ENCODE results near the gene OXA1L.
"Not testable (repeated sequence)": the region's sequence is repeated elsewhere in the genome, so short reads cannot be mapped to it uniquely, and the experiment has no call there.

Gene OXA1L

DNA sequence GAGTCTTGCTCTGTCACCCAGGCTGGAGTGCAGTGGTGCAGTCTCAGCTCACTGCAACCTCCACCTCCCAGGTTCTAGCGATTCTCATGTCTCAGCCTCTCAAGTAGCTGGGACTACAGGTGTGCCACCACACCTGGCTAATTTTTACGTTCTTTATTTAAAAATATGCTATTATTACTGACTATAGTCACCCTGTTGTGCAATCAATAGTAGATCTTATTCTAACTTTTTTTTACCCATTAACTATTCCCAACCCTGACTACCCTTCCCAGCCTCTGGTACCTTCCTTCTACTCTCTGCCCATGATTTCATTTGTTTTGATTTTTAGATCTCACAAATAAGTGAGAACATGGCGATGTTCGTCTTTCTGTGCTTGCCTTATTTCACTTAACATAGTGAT is 2.5 kb downstream of the OXA1L start:
- no peak for DNase-seq (ENCODE audit: low read depth in 1 of 2, low spot score in 1 of 2)

DNA sequence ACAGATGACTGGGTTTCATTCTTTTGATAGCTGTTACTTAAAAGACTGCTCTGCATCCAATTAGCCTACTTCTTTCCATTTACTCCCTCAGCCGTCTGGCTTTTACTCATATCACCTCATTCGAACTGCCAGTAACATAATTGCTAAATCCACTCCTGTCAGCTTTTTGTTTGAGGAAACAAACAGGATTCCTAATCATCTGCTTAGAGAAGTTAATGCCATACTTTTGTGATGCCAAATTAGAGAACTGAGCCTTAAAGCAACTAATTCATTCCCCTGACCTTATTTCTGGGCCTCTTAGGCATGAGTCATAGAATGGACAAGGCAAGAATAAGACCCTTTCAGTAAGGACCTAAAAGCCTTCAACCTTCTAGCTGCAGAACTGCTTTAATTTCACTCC is 2.9 kb downstream of the OXA1L start:
- no peak for DNase-seq (ENCODE audit: low read depth in 1 of 2, low spot score in 1 of 2)

DNA sequence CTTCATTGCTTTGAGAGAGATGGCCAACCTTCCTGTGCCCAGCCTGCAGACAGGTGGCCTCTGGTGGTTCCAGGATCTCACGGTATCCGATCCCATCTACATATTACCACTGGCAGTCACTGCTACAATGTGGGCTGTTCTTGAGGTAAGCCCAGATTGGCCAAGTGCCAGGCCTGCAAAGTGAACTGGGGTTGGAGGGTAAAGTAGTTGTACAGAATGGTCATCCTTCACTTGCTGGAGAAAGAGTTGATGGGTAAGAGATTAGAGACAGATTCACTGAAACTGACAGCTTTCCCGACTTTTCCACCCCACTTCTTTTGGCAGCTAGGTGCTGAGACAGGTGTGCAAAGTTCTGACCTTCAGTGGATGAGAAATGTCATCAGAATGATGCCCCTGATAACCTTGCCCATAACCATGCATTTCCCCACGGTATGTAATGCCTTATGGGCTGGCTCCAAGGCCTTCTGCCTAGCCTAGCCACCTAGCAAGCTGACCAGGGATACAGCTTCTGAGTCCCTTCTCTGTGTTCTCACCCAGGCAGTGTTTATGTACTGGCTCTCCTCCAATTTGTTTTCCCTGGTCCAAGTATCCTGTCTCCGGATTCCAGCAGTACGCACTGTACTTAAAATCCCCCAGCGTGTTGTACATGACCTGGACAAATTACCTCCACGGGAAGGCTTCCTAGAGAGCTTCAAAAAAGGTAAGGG is 4.1 kb downstream of the OXA1L start:
- no peak for DNase-seq (ENCODE audit: low read depth in 1 of 2, low spot score in 1 of 2)

DNA sequence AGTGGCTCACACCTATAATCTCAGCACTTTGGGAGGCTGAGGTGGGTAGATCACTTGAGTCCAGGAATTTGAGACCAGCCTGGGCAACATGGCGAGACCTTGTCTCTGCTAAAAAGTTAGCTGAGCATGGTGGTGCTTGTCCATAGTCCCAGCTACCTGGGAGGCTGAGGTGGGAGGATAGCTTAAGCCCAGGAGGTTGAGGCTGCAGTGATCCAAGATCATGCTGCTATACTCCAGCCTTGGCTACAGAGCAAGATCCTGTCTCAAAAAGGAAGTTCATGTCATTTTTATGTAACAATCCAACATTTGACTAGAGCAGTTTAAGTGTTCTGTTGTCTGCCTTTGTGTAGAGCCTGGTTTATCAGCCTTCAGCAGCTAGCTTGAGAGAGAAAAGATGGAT is 6.2 kb downstream of the OXA1L start:
- no peak for DNase-seq (ENCODE audit: low read depth in 1 of 2, low spot score in 1 of 2)

DNA sequence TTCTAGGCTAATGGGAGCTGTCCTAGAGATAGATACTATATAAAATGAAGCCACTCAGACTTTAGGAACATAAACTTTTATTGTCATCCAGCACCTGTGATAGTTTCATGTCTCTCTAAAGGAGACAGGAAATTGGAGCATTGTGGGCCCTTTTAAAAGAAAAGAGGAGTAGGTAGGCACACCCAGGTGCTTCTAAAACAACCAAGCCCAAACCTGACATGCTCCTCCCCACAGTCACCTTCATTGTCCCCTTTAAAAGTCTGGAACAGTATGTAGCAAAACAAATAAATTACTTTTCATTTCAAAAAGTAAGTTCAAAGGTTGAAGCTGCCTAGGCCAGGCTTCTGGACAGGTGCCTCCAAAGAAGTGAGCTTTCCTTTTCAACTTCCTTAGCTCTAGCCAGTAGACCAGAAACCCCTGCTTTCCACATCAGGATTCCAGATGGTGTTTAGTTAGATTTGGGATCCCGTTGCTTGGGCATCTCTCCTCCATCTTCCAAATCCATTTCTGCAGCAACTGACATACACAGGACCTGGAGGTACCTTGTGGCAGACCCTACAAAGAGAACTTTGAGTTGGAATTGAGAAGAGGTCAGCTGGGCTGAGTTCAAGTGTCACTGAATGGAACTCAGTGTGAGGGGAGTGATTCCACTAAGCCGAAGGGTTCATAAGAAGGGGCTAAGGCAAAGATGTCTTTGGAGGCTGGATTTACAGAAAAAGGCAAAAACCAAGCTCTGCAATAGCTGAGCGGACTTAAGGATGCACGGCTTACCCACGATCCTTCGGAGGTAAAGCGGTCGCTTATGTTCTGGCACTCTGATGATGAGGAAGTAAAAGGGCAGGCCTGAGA is 6.9 kb downstream of the OXA1L start:
- DNase-seq (ENCODE audit: low read depth in 1 of 2, low spot score in 1 of 2), result no peak

DNA sequence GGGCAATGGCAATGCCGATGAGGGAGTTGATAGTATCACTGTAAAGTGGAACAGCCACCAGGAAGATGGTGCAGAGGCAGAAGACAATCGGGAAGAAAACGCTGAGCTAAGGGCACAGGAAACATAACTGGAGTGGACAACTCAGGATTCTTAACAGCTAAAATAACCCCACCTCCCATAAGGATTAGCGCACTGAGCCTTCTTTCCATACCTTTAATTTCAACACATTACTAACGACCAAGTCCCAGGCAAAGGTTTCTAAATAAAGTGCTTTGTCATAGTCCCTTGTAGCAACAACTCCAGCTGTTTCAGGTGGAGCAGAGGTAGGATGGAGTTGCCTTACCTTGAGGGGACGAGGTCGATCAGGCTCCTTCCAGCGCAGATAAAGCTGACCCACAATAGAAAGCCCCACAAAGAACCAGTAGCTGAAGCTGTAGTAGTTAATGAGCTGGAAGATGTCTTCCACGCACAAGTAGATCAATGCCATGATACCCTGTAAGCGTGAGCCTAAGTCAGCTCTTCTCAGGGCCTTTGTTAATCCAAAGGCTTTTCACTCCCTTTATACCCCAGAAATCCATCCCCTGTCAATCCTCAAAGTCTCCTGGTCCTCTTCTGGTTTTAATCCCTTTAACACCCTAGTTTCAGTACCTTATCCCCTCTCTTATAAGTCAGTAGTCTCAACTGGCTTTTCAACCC is 7.7 kb downstream of the OXA1L start:
- no peak for DNase-seq (ENCODE audit: low read depth in 1 of 2, low spot score in 1 of 2)

DNA sequence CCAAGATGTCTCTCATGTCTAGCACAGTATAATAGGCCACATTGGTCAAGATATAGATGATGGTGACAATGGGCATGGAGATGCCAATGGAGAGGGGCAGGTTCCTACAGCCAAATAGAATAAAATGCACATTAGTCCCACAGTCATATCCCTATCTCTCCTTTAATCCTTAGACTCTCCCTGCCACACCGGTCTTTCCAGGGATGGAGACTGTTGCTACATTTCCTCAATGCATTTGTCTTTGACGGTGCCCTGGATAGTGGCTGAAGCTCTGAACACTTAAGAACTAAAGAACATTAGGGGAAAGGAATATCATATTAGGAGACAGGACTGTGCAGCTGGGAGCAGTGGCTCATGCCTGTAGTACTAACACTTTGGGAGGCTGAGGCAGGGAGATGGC is 9.7 kb downstream of the OXA1L start:
- DNase-seq (ENCODE audit: low read depth in 1 of 2, low spot score in 1 of 2), result no peak

DNA sequence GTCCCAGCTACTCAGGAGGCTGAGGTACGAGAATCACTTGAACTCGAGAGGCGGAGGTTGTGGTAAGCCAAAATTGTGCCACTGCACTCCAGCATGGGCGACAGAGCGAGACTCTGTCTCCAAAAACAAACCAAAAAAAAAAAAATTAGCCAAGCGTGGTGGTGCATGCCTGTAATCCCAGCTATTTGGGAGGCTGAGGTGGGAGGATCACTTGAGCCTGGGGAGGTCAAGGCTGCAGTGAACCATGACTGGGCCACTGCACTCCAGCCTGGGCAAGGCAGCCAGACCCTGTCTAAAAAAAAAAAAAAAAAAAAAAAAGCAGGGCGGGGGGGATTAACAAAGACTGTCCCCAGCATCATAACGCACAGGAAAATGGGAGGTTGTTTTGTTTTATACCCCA is 10.4 kb downstream of the OXA1L start:
- DNase-seq (ENCODE audit: low read depth in 1 of 2, low spot score in 1 of 2), result not testable (repeated sequence)

DNA sequence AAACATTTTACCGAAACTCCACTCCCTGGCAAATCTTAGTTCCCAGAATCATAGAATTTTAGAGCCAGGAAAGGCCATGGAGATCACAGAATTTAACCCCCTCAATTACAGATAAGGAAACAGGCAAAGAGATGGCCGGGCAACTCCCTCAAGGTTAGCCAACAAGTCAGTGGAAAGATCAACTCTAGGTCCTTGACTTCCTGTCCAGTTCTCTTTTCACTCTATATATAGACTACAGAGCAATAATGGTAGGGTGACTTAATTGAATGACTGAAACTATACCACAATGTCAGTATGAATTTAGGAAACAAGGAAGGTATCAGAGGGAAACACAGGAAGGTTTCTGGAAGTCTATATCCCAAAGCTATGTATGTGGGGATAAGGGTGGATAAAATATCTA is 11.6 kb downstream of the OXA1L start:
- DNase-seq (ENCODE audit: low read depth in 1 of 2, low spot score in 1 of 2), result no peak

DNA sequence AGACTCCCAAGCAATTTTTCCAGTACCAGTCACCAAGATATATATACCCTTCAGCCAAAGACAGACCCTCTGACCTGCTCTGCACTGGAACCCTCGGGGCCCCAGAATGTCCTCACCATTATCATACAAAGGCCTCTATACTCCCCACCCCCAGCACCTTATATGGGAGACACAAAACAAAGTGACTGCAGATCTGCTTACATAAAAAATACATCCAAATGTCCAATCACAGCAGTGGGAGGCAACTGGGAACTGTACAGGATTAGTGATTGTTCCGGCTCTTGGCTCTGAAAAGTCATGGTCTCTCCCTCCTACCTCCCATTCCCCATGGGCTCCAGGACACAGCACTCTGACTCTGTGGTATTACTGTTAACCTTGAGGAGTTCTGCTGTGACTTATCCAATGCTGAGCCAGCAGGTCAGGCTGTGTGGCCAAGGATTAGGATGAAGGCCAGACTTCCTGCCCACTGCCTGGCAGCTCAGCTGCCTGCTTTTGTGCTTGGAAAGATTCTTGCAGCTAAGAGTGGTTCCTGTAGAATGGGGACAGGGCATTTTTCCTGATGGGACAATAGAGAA is 13.7 kb downstream of the OXA1L start:
- DNase-seq (ENCODE audit: low read depth in 1 of 2, low spot score in 1 of 2), result no peak

DNA sequence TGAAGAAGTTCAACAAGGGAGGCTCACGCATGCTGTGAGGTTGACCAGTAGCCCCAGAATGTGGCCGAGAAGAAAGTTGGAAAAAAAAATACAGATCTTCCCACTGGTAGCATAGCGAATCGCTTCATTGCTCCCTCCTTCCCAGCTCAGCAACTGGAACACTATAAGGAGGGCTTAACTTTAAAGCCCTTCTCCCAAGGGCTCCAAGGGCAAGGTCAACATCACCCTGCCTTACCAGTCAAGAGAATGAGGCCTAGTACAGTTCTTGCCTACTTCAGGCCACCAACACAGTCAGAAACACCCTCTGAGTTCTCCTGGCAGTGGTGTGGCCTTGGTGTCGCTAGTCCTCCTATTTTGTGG is 14.4 kb downstream of the OXA1L start:
- no peak for DNase-seq (ENCODE audit: low read depth in 1 of 2, low spot score in 1 of 2)

DNA sequence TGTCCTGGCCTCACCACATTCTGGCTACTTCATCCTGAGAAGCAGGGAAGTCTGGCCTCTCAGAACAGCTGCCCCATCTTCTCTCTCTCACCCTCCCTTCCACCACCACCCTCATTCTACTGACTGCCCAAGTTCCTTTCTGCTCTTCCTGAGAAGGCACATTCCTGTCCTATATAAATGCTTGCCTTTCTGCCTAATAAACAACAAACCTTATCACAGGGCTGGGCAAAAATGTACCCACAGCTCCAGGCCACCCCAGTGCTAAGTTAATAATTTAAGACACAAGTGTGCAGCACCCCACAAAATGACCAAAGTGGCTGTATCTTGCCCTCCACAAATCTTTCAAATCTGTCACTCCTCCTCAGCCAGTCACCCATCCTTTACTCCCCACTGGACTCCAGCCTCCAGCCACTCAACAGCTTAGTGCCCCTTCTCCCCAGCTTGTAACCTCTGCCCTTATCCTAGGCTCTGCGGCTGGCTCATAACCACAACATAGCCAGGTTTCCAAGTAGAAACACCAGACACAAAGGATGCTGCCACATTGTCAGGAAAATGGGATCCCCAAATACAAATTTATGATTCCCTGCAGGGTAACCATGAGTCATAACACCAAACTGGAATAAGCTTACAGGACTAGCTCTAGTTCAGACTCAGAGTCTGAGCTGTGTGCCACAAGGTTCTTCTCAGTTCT is 15.0 kb downstream of the OXA1L start:
- no peak for DNase-seq (ENCODE audit: low read depth in 1 of 2, low spot score in 1 of 2)

DNA sequence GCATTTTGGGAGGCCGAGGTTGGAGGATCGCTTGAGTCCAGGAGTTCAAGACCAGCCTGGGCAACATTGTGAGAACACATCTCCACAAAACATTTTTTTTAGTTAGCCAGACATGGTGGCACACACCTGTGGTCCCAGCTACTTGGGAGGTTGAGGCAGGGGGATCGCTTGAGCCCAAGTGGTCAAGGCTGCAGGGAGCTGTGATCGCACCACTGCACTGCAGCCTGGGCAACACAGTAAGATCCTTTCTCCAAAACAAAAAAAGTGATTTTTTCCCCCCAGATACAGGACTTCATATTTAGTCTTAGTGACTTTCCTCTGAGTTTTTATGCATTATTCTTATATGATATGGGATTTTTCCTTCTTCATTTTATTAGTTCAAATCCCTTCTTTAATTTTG is 20.2 kb downstream of the OXA1L start:
- no peak for DNase-seq (ENCODE audit: low read depth in 1 of 2, low spot score in 1 of 2)

DNA sequence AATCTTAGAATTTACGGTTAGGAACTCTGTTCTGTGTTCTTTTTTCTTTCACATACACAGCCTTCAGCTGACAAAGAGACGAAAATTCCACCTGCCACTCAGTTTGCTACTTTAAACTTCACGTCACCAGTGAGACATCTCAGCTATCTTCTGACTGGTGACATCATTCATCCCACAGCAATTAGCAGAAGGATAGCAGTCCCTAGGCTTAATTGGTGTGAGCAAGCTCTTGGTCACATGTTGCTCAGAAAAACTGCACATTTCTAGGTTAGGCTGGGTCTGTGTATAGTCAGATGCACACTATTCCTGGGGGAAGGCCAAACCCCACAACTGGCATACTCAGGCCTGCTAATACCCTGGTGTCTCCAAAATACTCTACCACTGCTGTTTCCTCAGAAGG is 24.8 kb downstream of the OXA1L start:
- no peak for DNase-seq (ENCODE audit: low read depth in 1 of 2, low spot score in 1 of 2)

DNA sequence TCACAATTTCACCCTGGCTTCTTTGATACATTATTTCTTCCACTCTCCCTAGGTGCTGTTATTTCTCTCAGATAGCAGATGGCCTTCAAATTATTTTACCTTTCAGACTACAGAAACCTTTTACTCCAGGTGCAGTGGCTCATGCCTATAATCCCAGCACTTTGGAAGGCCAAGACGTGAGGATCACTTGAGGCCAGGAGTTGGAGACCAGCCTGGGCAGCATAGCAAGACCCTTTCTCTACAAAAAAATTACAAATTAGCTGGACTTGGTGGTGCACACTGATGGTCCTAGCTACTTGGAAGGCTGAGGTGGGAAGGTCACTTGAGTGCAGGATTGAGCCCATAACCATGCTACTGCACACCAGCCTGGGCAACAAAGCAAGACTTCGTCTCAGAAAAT is 25.7 kb downstream of the OXA1L start:
- no peak for DNase-seq (ENCODE audit: low read depth in 1 of 2, low spot score in 1 of 2)

DNA sequence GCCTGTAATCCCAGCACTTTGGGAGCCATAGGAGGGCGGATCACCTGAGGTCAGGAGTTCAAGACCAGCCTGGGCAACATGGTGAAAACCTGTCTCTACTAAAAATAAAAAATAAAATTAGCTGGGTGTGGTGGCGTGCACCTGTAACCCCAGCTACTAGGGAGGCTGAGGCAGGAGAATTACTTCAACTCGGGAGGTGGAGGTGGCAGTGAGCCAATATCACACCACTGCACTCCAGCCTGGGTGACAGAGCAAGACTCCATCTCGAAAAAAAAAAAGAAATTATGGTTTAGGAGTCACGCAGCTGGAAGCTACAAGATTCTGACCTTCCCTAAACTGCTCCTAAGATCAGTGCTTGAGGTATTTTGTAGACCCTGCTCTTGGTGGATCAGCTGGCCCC is 27.1 kb downstream of the OXA1L start:
- DNase-seq (ENCODE audit: low read depth in 1 of 2, low spot score in 1 of 2), result not testable (repeated sequence)

DNA sequence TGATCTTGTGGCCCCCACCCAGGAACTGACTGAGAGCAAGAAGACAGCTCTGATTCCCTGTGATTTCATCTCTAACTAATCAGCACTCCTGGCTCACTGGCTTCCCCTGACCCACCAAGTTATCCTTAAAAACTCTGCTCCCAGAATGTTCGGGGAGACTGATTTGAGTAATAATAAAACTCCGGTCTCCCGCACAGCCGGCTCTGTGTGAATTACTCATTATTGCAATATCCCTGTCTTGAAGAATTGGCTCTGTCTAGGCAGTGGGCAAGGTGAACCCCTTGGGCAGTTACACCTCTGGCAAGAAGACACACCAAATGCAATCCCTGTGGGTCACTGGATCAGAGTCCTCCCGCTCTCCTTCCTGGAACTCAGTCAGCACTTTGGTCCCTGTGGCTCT is 27.5 kb downstream of the OXA1L start:
- DNase-seq (ENCODE audit: low read depth in 1 of 2, low spot score in 1 of 2), result no peak

DNA sequence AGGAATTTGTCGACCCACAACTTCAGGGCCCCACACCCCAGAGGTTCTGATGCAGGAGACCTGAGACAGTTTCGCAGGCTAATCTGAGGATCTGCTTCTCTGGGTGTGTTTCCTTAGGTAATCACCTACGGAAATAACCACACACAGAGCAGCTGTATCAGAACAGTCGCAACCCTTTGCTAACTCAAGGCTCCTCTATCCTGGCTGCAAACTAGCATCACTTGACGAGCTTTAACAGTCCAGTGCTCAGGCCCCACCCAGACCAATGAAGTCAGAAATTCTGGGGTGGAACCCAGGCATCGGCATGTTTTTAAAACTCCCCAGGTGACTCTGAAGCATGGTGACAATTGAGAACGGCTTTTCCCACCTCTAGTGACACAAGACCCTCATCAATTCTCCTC is 28.1 kb downstream of the OXA1L start:
- DNase-seq (ENCODE audit: low read depth in 1 of 2, low spot score in 1 of 2), result no peak

DNA sequence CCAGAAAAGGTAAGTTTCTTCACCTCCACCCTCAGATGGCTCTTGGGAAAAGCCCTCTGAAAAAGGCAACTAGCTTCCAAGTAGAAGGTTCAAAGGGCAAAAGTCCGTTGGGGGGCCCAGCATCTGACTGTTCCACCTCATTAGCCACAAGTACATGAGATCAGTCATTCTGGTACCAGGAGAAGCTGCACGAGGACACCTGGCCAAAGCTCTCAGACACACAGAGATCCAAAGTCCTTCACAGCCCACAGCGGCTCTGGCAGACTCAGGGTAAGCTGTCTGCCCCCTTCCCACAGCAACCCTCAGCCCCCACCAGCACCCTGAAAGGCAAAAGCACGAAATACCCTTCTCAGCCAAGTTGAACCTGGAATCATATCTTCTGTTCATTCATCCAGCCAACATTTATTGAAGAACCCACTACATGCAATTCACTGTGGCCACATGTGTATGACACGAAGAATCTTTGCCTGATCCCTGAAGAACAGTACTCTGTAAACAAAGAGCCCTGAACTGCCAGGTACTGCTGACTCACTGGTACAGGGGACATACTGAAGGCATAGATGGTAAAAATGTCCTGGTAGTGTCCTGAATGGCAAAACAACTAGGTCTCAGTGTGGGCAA is 29.7 kb downstream of the OXA1L start:
- no peak for DNase-seq (ENCODE audit: low read depth in 1 of 2, low spot score in 1 of 2)

DNA sequence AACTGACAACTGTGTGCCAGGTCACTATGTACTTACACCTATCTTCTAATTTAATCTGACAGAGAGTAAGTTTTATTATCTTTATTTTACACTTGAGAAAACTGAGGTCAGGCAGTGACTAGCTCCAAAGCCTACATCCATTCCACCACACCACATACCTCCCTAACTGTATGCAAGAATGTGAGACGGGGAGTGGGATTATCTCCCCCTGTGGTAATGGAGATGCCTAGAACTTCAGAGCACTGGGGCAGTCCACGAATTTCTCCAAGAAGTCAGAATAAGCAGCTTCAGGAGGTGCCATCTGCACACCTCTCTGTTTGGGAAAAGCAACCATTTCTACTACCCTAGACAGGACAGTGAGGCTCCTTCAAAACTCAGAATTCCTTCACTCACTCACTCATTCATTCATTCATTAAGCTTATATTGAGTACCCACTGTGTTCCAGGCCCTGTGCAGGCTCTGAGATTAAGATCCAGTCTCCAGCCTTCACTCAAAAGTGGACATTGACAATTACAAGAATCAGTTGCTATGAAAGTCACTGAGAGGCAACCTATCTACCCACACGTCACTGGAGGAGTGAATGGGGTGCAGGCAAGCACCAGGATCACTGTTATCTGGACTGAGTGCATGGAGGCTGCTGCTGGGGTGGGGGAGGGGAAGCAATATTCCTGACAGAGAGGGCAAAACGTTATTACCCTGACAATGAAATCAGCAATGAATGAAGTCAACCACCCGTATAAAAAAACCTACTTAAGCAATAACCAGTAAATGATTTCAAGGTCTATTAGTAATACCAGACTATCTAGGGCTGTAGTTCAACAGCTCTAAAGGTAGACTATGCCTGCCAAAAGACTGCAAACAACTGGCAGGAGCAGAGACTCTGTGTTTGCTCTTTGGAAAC is 30.8 kb downstream of the OXA1L start:
- DNase-seq (ENCODE audit: low read depth in 1 of 2, low spot score in 1 of 2), result no peak
